Ishikawa (cell line): ENCODE measurements around the gene CCDC9B.

Experiments used
- RAD21 ChIP-seq: IDR thresholded peaks from 2 replicates; pipeline ENCODE4 v1.6.1; 2012; ENCODE audit warnings: low read depth
- TAF1 ChIP-seq: IDR thresholded peaks from 2 replicates; pipeline ENCODE4 v1.6.1; 2012; ENCODE audit warnings: low read depth, mild to moderate bottlenecking

GRCh38 chr15:40316931-40317330 is 23.8 kb downstream of the CCDC9B start:
- TF ChIP-seq TAF1 (no peak), RAD21 (no peak)
